Smooth muscle cell (in vitro differentiated cells): ENCODE results near the gene ERGIC3. TPM values are rescaled to one million over a fixed set of nuclear protein-coding genes. Genes with fewer than 3 reads are reported as not detected.

ENCODE experiments used
- DNase-seq: peaks from one replicate; lab custom pipeline; 2025; ENCODE audit not compliant: unreplicated experiment; lab: John Stamatoyannopoulos, UW
- H2AFZ ChIP-seq: fragments of 200-600 bp; sonication (generic); 2 replicates; pipeline ENCODE4 v1.6.0; 2016; ENCODE audit warnings: antibody characterized with exemption, low read depth, mild to moderate bottlenecking
- H3F3A ChIP-seq: fragments of 200-600 bp; sonication (generic); 2 replicates; pipeline ENCODE4 v1.6.0; 2017; ENCODE audit warnings: antibody characterized with exemption, low read depth
- H3K27ac ChIP-seq: fragments of 200-600 bp; sonication (generic); 2 replicates; pipeline ENCODE4 v1.5.1; 2016; ENCODE audit warnings: low read depth, mild to moderate bottlenecking
- H3K27me3 ChIP-seq: fragments of 200-600 bp; sonication (generic); 2 replicates; pipeline ENCODE4 v1.6.1; 2016; ENCODE audit warnings: low read depth, mild to moderate bottlenecking
- H3K36me3 ChIP-seq: fragments of 200-600 bp; sonication (generic); 2 replicates; pipeline ENCODE4 v1.5.1; 2016; ENCODE audit warnings: low read depth
- H3K4me1 ChIP-seq: fragments of 200-600 bp; sonication (generic); 2 replicates; pipeline ENCODE4 v1.5.1; 2016; ENCODE audit warnings: low read depth
- H3K4me2 ChIP-seq: fragments of 200-600 bp; sonication (generic); 2 replicates; pipeline ENCODE4 v1.6.0; 2016; ENCODE audit warnings: mild to moderate bottlenecking
- H3K4me3 ChIP-seq: fragments of 200-600 bp; sonication (generic); 2 replicates; pipeline ENCODE4 v1.5.1; 2016; ENCODE audit warnings: mild to moderate bottlenecking
- H3K79me2 ChIP-seq: fragments of 200-600 bp; sonication (generic); 2 replicates; pipeline ENCODE4 v1.6.0; 2016; ENCODE audit warnings: low read depth, mild to moderate bottlenecking
- H3K9ac ChIP-seq: fragments of 200-600 bp; sonication (generic); 2 replicates; pipeline ENCODE4 v1.6.0; 2016; ENCODE audit warnings: low read depth
- H3K9me3 ChIP-seq: fragments of 200-600 bp; sonication (generic); replicated peaks from 2 replicates; pipeline ENCODE4 v1.5.1; 2016; ENCODE audit warnings: low read depth
- H4K20me1 ChIP-seq: fragments of 200-600 bp; sonication (generic); 2 replicates; pipeline ENCODE4 v1.6.0; 2016; ENCODE audit warnings: low read depth
- WGBS: methylation state at CpG from one replicate; pipeline ENCODE4 v1.1.7; 2016; ENCODE audit warnings: low lambda C conversion rate; 5-methylcytosine and 5-hydroxymethylcytosine counted together
- polyA plus RNA-seq: library from polyadenylated mRNA; unstranded; fragments of >200 nt; fragmentation: Nextera tagmentation; extraction: Ambion mirVana; gene quantifications from 2 replicates; pipeline ENCODE4 v1.2.1, GENCODE V29; 2016
- total RNA-seq: library from RNA; depleted of rRNA; stranded (reverse); fragments of >200 nt; gene quantifications from 2 replicates; pipeline ENCODE4 v1.2.3, GENCODE V29; 2014
- TF ChIP-seq, protein P1 (sequence below): fragments of 200-600 bp; sonication (generic); IDR thresholded peaks from 2 replicates; pipeline ENCODE4 v1.5.1; 2017; ENCODE audit warnings: borderline replicate concordance, mild to moderate bottlenecking, antibody characterized with exemption; ENCODE audit not compliant: insufficient read depth, poor library complexity, severe bottlenecking

ERGIC3 gene
- total and polyA plus RNA-seq, 2 experiments from 2014 or later: 245 to 252 TPM

DNA sequence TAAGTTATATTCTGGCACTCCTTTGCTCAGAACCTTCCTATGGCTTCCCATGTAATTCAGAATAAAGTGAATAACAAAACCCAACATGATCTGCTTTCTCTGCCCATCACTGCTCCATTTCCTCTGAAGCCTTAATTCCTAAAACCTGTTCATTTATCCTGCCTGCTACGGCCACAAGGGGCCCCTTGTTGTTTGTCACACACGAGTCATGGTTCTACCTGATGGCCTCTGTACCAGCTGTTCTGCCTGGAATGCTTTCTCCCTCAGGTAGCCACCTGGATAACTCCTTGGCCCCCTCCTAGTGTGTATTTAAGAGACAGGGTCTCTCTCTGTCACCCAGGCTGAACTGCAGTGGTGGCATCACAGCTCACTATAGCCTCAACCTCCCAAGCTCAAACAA lies 26.8 kb downstream of the ERGIC3 start:
- Histone ChIP-seq H3F3A (no peaks in the 10 kb centered on the region), H3K4me3 (no peak overlapping the region), H3K27me3 (no peaks in the 10 kb centered on the region), H3K4me2 (no peak overlapping the region), H3K36me3 (no peaks in the 10 kb centered on the region), H3K4me1 (no peaks in the 10 kb centered on the region), H3K79me2 (no peaks in the 10 kb centered on the region), H3K9ac (no peak overlapping the region), H3K27ac (no peak overlapping the region), H2AFZ (no peak overlapping the region), H3K9me3 (no peaks in the 10 kb centered on the region), H4K20me1 (no peaks in the 10 kb centered on the region)
- WGBS: 37% methylated on average over 2 of the region's 2 CpGs
- no peak for DNase-seq
- TF ChIP-seq, protein P1, sequence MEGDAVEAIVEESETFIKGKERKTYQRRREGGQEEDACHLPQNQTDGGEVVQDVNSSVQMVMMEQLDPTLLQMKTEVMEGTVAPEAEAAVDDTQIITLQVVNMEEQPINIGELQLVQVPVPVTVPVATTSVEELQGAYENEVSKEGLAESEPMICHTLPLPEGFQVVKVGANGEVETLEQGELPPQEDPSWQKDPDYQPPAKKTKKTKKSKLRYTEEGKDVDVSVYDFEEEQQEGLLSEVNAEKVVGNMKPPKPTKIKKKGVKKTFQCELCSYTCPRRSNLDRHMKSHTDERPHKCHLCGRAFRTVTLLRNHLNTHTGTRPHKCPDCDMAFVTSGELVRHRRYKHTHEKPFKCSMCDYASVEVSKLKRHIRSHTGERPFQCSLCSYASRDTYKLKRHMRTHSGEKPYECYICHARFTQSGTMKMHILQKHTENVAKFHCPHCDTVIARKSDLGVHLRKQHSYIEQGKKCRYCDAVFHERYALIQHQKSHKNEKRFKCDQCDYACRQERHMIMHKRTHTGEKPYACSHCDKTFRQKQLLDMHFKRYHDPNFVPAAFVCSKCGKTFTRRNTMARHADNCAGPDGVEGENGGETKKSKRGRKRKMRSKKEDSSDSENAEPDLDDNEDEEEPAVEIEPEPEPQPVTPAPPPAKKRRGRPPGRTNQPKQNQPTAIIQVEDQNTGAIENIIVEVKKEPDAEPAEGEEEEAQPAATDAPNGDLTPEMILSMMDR: no peak

GRCh38 chr20:35571555-35571954 lies 29.7 kb downstream of the ERGIC3 start:
- no peaks in the 10 kb centered on the region for H3K27me3 ChIP-seq
- H4K20me1 ChIP-seq: no peaks in the 10 kb centered on the region
- H3K4me1 ChIP-seq: no peaks in the 10 kb centered on the region
- no peak overlapping the region for H3K27ac ChIP-seq
- TF ChIP-seq, protein P1: no peak
- H3K9me3 ChIP-seq: no peaks in the 10 kb centered on the region
- DNase-seq: no peak
- no peak overlapping the region for H3K4me2 ChIP-seq
- no peaks in the 10 kb centered on the region for H3K36me3 ChIP-seq
- H3K4me3 ChIP-seq: no peak overlapping the region
- no peak overlapping the region for H2AFZ ChIP-seq
- no peaks in the 10 kb centered on the region for H3K79me2 ChIP-seq
- no peak overlapping the region for H3K9ac ChIP-seq
- no peaks in the 10 kb centered on the region for H3F3A ChIP-seq

DNA sequence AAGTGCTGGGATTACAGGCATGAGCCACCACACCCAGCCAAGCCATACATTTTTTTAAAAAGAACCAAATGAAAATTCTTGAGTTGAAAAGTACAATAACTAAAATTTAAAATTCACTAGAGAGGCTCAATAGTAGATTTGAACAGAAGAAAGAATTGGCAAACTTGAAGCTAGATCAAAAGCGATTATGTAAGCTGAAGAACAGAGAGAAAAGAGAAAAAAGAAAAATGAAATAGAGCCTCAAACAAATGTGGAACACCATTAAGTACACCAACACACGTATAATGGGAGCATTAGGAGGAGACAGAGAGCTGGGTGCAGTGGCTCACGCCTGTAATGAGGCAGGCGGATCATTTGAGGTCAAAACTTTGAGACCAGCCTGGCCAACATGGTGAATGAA lies 31.0 kb downstream of the ERGIC3 start:
- TF ChIP-seq, protein P1: no peak
- no peaks in the 10 kb centered on the region for H3K27me3 ChIP-seq
- no peak overlapping the region for H3K4me2 ChIP-seq
- no peak overlapping the region for H2AFZ ChIP-seq
- no peaks in the 10 kb centered on the region for H3K36me3 ChIP-seq
- no peaks in the 10 kb centered on the region for H3F3A ChIP-seq
- H3K9me3 ChIP-seq: no peaks in the 10 kb centered on the region
- no peaks in the 10 kb centered on the region for H4K20me1 ChIP-seq
- no peak overlapping the region for H3K4me3 ChIP-seq
- 92% methylated on average over 4 of the region's 4 CpGs for WGBS
- no peak for DNase-seq
- H3K4me1 ChIP-seq: no peaks in the 10 kb centered on the region
- no peak overlapping the region for H3K27ac ChIP-seq
- no peak overlapping the region for H3K9ac ChIP-seq
- H3K79me2 ChIP-seq: no peaks in the 10 kb centered on the region

DNA sequence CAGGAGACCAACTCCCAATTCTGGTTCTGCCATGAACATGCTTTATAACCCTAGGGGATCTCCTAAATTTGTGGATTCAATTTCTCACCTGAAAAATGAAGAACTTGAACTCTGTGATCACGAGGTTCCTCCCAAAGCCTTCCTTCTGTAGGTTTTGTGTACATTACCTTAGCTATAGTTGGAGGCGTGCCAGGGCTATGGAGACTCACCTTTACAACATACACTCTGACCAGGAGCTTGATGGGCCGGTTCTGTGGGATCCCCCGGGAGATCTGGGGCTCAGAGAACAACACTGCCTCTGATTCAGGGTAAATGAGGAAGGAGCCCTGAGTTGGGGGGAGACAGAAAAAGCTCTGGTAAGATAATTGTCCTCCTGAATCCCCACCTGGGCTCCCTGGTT lies 34.1 kb downstream of the ERGIC3 start:
- H4K20me1 ChIP-seq: no peaks in the 10 kb centered on the region
- H3K79me2 ChIP-seq: no peaks in the 10 kb centered on the region
- H2AFZ ChIP-seq: no peak overlapping the region
- H3K9ac ChIP-seq: no peak overlapping the region
- H3K4me3 ChIP-seq: no peak overlapping the region
- no peaks in the 10 kb centered on the region for H3K9me3 ChIP-seq
- no peaks in the 10 kb centered on the region for H3F3A ChIP-seq
- DNase-seq: no peak
- TF ChIP-seq, protein P1: no peak
- H3K36me3 ChIP-seq: no peaks in the 10 kb centered on the region
- H3K27me3 ChIP-seq: no peaks in the 10 kb centered on the region
- H3K4me2 ChIP-seq: no peak overlapping the region
- H3K27ac ChIP-seq: no peak overlapping the region
- no peaks in the 10 kb centered on the region for H3K4me1 ChIP-seq
- 86% methylated on average over 4 of the region's 4 CpGs for WGBS
